Testis (tissue), 2 donors: ENCODE data around the gene RFX2.
"Not testable (repeated sequence)": the region's sequence is repeated elsewhere in the genome, so short reads cannot be mapped to it uniquely, and the experiment has no call there.

Experiments used
- POLR2A ChIP-seq: fragments of 450-650 bp; IDR thresholded peaks from one replicate; pipeline ENCODE4 v1.6.1; 2017; ENCODE audit warnings: antibody characterized with exemption, mild to moderate bottlenecking, moderate library complexity
- TF ChIP-seq, protein P1 (sequence below), 3 experiments: fragments of 450-650 bp in 2 of 3; fragments of 200-600 bp in 1 of 3; sonication (generic) in 1 of 3; IDR thresholded peaks; one replicate each; pipeline ENCODE4 v1.5.1; 2016 to 2019; ENCODE audit warnings: antibody characterized with exemption in 3 of 3, mild to moderate bottlenecking in 2 of 3, moderate library complexity in 1 of 3

DNA sequence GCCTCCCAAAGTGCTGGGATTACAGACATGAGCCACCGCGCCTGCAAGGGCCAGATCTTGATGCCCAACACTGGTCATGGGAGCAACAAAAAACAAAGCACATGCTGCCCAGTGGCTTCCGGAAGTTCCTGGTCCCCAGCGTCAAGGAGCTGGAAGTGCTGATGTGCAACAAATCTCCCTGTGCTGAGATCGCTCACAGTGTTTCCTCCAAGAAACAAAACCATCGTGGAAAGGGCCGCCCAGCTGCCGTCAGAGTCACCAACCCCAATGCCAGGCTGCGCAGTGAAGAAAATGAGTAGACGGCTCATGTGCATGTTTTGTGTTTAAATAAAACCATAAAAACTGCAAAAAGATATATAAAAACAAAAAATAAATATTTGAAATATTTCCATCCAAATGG is 37.1 kb downstream of the RFX2 start:
- TF ChIP-seq, protein P1, sequence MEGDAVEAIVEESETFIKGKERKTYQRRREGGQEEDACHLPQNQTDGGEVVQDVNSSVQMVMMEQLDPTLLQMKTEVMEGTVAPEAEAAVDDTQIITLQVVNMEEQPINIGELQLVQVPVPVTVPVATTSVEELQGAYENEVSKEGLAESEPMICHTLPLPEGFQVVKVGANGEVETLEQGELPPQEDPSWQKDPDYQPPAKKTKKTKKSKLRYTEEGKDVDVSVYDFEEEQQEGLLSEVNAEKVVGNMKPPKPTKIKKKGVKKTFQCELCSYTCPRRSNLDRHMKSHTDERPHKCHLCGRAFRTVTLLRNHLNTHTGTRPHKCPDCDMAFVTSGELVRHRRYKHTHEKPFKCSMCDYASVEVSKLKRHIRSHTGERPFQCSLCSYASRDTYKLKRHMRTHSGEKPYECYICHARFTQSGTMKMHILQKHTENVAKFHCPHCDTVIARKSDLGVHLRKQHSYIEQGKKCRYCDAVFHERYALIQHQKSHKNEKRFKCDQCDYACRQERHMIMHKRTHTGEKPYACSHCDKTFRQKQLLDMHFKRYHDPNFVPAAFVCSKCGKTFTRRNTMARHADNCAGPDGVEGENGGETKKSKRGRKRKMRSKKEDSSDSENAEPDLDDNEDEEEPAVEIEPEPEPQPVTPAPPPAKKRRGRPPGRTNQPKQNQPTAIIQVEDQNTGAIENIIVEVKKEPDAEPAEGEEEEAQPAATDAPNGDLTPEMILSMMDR (IDR thresholded peaks at IDR 0.05): not testable (repeated sequence)
- TF ChIP-seq POLR2A: not testable (repeated sequence)
